Stomach smooth muscle (tissue), 2 donors: Measurements from ENCODE around the gene NLGN1.

ENCODE experiments used
- H3K27ac ChIP-seq: one replicate; pipeline ENCODE4 v1.7.0; 2013; ENCODE audit warnings: mild to moderate bottlenecking, low read length, inconsistent platforms
- H3K27me3 ChIP-seq, 2 donors: one replicate each; pipeline ENCODE4 v1.7.0; 2013; ENCODE audit warnings: low read length in 2 of 2; ENCODE audit not compliant: insufficient read depth in 2 of 2, control insufficient read depth in 1 of 2
- H3K36me3 ChIP-seq, 2 donors: one replicate each; pipeline ENCODE4 v1.7.0; 2013; ENCODE audit warnings: low read length in 2 of 2; ENCODE audit not compliant: control insufficient read depth in 2 of 2, insufficient read depth in 2 of 2
- H3K4me1 ChIP-seq: one replicate; pipeline ENCODE4 v1.7.0; 2013; ENCODE audit warnings: low read length; ENCODE audit not compliant: control insufficient read depth, insufficient read depth
- H3K4me3 ChIP-seq, 2 donors: one replicate each; pipeline ENCODE4 v1.7.0; 2013; ENCODE audit warnings: low read length in 2 of 2
- H3K9ac ChIP-seq, 2 donors: one replicate each; pipeline ENCODE4 v1.7.0; 2013; ENCODE audit warnings: low read length in 2 of 2, mild to moderate bottlenecking in 1 of 2
- H3K9me3 ChIP-seq, 2 donors: one replicate each; pipeline ENCODE4 v1.7.0; 2013; ENCODE audit warnings: low read length in 2 of 2; ENCODE audit not compliant: control insufficient read depth in 2 of 2
- donor health status: healthy.
- donor health status: Pancreatic carcinoma.

Gene NLGN1

GRCh38 chr3:173869766-173870165, 472.2 kb downstream of the NLGN1 start:
- Histone ChIP-seq H3K4me3 (no peak overlapping the region), H3K36me3 (no peaks in the 10 kb centered on the region), H3K4me1 (no peaks in the 10 kb centered on the region)

GRCh38 chr3:173870976-173871375, 473.4 kb downstream of the NLGN1 start:
- Histone ChIP-seq H3K4me3 (no peak overlapping the region), H3K9me3 (no peaks in the 10 kb centered on the region), H3K4me1 (no peaks in the 10 kb centered on the region), H3K27ac (no peak overlapping the region), H3K9ac (no peak overlapping the region), H3K27me3 (no peaks in the 10 kb centered on the region), H3K36me3 (no peaks in the 10 kb centered on the region)

More at GRCh38 chr3:173869766-173870165, 472.2 kb downstream of the NLGN1 start:
- Histone ChIP-seq H3K27ac (no peak overlapping the region), H3K9me3 (no peaks in the 10 kb centered on the region), H3K9ac (no peak overlapping the region), H3K27me3 (no peaks in the 10 kb centered on the region)

DNA sequence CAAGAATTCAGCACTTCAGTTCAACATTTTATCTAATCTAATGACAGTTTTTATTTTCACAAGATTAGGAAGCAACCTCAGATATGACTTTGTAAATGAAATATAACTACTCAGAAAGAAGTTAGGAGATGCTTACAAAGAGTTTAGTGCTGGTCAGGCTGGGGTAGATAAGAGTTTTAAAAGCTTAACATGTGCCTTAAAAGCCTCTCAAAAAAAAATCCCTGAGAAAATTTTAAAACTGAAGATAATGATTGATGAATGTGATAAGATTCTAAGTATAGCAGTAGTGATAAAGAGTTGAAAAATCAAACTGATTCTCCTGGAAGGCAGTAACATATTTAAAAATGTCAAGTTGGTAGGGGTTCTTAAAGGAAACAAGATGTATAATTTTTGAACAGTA, 478.2 kb downstream of the NLGN1 start:
- no peak overlapping the region for H3K27ac ChIP-seq

GRCh38 chr3:173876476-173876875, 478.9 kb downstream of the NLGN1 start:
- Histone ChIP-seq H3K4me3 (no peak overlapping the region), H3K36me3 (no peaks in the 10 kb centered on the region), H3K4me1 (no peaks in the 10 kb centered on the region), H3K27ac (no peak overlapping the region), H3K9ac (no peak overlapping the region), H3K9me3 (peaks cover 0 to 3% of the 10 kb centered on the region in 2 donors), H3K27me3 (no peaks in the 10 kb centered on the region)

More for the DNA sequence above, 478.2 kb downstream of the NLGN1 start:
- Histone ChIP-seq H3K9ac (no peak overlapping the region), H3K27me3 (no peaks in the 10 kb centered on the region), H3K4me1 (no peaks in the 10 kb centered on the region), H3K4me3 (no peak overlapping the region), H3K36me3 (no peaks in the 10 kb centered on the region), H3K9me3 (peaks cover 0 to 3% of the 10 kb centered on the region in 2 donors)

DNA sequence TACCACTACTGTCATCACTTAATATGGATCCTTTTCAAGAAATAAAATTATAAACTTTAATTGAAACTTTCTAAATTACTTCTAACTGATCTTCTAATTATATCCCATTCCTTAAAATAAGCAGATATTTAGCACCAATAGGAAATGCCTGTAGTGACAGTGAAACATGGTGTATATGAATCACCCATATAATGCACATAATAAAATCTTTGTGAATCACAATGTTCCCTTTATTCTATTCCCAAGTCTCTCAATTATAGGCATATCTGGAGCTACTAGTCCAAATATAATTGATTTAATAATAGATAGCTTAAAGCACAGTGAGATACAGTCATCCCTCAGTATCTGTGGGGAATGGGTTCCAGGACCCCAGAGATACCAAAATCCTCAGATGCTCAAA, 490.3 kb downstream of the NLGN1 start:
- Histone ChIP-seq H3K9me3 (no peaks in the 10 kb centered on the region), H3K27me3 (no peaks in the 10 kb centered on the region), H3K9ac (no peak overlapping the region), H3K4me3 (no peak overlapping the region), H3K4me1 (no peaks in the 10 kb centered on the region), H3K36me3 (no peaks in the 10 kb centered on the region), H3K27ac (no peak overlapping the region)

DNA sequence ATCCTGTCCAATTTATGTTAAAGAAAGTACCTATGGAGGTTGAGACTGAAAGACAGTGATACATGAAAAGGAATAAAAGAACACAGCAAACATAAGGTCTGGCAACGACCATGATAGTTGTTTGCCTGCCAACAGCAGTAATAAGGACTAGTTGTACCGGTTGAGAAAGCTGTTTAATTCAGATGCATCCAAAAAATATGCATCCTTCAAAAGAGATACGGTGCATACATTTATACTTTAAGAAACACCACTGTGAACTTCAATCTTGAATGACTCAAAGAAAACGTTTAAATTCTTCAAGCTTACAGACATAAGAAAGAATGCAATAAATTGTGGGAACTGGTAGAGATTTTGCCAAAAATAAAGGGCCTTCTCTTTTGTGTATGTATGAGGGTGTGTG, 492.1 kb downstream of the NLGN1 start:
- Histone ChIP-seq H3K4me3 (no peak overlapping the region), H3K9ac (no peak overlapping the region), H3K4me1 (no peaks in the 10 kb centered on the region), H3K27ac (no peak overlapping the region), H3K27me3 (no peaks in the 10 kb centered on the region), H3K9me3 (no peaks in the 10 kb centered on the region), H3K36me3 (no peaks in the 10 kb centered on the region)

DNA sequence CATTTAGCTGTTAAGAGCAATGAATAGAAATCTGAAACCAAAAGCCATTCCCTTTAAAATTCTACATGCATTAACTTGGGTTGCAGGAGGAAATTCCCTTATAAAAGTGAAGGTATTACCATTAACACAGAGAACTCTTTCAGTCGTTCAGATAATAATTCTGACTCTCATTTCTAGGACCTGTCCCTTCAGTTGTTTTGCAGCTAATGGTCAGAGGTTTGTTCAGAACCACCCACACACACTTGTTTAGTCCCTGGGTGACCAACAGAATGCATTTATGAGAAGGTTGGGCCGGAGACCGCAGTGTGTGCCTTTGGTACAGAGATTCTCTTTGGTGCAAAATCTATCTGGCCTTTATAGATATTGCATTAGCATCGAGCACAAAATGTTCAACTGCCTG, 492.5 kb downstream of the NLGN1 start:
- H3K27me3 ChIP-seq = no peaks in the 10 kb centered on the region
- no peaks in the 10 kb centered on the region for H3K36me3 ChIP-seq
- no peaks in the 10 kb centered on the region for H3K9me3 ChIP-seq
- H3K27ac ChIP-seq = no peak overlapping the region
- no peak overlapping the region for H3K9ac ChIP-seq
- no peaks in the 10 kb centered on the region for H3K4me1 ChIP-seq
- no peak overlapping the region for H3K4me3 ChIP-seq

DNA sequence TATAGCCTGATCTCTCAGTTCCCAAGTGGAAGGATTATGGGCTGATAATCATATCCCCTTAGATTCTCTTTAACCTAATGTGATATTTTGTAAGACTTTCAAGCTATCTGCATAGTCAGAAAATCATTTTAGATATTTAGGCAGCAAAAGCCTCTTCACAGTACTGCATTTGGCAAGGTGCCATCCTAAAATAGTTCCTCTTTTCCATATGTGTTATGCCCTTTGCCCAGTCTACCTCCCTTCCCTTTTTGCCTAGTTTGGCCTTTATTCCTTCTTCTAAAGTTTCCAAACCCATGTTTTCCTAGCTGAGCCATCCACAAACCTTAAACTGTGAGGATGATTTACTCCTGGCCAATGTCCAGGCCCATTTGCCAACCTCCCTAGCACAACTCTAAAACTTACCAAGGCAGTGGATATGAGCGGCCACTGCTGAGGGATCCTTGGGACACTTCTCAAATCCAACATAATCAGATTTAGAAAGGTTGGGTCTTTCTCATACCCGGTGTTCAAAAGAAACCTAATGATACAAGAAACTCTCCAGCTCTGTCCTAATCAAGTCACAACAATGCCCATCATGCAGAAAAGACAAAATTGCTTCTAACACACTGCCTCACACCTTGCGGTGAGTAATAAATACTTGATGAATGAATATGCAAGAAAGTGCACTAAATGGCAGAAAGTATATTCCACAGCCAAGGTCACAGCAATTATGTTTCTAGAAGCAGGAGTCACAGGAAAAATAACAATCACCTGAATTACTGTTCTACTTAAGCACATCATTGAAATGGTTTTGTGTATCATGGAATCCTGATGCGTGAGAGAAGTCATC, 493.9 kb downstream of the NLGN1 start:
- H3K4me1 ChIP-seq = no peaks in the 10 kb centered on the region
- no peaks in the 10 kb centered on the region for H3K9me3 ChIP-seq
- no peak overlapping the region for H3K9ac ChIP-seq
- H3K4me3 ChIP-seq = no peak overlapping the region
- H3K27ac ChIP-seq = no peak overlapping the region
- H3K27me3 ChIP-seq = no peaks in the 10 kb centered on the region
- no peaks in the 10 kb centered on the region for H3K36me3 ChIP-seq

DNA sequence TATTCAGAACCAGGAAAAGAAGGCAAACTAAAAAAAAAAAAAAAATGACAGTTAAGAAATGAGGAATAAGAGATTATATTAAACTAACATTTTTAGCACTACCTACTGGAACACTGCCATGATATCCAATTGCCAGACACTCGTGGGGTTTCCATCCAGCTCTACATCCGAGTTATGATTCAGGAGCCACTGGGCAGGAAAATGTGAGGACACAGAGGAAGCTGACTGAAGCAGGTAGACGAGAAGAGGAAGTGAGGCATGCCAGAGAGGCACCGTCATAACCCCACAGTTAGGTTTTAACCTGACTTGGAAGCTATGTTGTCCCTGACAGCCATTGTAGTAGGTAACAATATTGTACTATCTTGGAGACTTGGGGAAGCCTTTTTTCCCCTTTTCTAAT, 495.0 kb downstream of the NLGN1 start:
- Histone ChIP-seq H3K27me3 (no peaks in the 10 kb centered on the region), H3K36me3 (no peaks in the 10 kb centered on the region), H3K9ac (no peak overlapping the region), H3K27ac (no peak overlapping the region), H3K4me3 (no peak overlapping the region), H3K9me3 (no peaks in the 10 kb centered on the region), H3K4me1 (no peaks in the 10 kb centered on the region)

GRCh38 chr3:173893066-173893465, 495.5 kb downstream of the NLGN1 start:
- Histone ChIP-seq H3K4me3 (no peak overlapping the region), H3K27me3 (no peaks in the 10 kb centered on the region), H3K4me1 (no peaks in the 10 kb centered on the region), H3K27ac (no peak overlapping the region), H3K36me3 (no peaks in the 10 kb centered on the region), H3K9ac (no peak overlapping the region), H3K9me3 (no peaks in the 10 kb centered on the region)

DNA sequence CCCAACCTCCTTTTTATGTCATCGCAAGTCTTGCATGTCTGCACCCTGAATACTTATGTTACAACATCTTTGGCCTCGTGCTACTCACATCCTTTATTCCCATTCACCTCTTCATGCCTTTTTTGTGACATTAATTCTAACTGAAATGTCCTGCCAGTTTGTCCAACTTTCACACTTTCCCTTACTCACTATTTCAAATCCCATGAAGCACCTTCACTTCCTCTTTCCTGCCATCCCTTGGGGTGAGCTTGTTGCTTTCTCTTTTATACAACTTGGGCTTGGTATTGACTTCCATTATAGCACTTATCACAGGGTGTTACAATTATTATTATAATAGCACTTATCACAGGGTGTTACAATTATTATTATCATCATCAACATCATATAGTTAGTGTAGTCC, 496.3 kb downstream of the NLGN1 start:
- H3K9me3 ChIP-seq = no peaks in the 10 kb centered on the region
- no peaks in the 10 kb centered on the region for H3K27me3 ChIP-seq
- H3K9ac ChIP-seq = no peak overlapping the region
- no peak overlapping the region for H3K4me3 ChIP-seq
- no peak overlapping the region for H3K27ac ChIP-seq
- no peaks in the 10 kb centered on the region for H3K4me1 ChIP-seq
- no peaks in the 10 kb centered on the region for H3K36me3 ChIP-seq
